ENCODE measurements around the gene CCDC83.
"Not testable (repeated sequence)": the region's sequence is repeated elsewhere in the genome, so short reads cannot be mapped to it uniquely, and the experiment has no call there.

CCDC83 gene

GRCh38 chr11:85889676-85890579 lies 34.7 kb downstream of the CCDC83 start:
- no peak for DNase-seq

DNA sequence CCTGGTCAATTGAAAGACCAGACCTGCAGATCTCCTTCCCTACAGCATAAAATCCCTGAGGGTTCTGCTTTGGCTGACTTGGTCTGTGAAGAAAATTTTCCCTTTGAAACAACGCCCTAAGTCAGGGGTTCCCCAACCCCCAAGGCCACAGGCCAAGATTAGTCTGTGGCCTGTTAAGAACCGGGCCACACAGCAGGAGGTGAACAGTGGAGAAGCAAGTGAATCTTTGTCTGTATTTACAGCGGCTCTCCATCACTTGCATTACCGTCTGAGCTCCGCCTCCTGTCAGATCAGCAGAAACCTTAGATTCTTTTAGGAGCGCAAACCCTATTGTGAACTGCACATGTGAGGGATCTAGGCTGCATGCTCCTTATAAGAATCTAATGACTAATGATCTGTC lies 38.2 kb downstream of the CCDC83 start:
- no peak for DNase-seq

GRCh38 chr11:85896876-85897275 lies 41.7 kb downstream of the CCDC83 start:
- DNase-seq = no peak

GRCh38 chr11:85898456-85898855 lies 43.3 kb downstream of the CCDC83 start:
- no peak for DNase-seq

DNA sequence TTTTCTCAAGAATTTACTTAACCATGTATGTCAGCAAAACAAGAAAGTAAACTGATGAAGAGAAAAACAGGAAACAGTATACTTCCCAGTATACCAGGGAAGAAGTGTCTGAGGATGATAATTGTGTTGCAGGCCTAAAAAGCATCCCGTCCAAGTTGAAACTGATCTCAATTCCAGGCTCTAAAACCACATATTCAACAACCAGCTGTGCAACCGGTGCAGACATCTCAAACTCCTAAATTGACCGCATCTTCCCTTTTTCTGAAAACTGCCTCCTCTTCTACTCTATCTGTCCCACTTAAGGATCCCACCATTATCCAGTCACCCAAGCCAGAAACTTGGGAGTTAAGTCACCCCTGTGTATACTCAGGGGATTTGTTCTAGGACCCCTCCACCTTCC lies 47.2 kb downstream of the CCDC83 start:
- DNase-seq = no peak

GRCh38 chr11:85903406-85903805 lies 48.2 kb downstream of the CCDC83 start:
- DNase-seq = no peak

DNA sequence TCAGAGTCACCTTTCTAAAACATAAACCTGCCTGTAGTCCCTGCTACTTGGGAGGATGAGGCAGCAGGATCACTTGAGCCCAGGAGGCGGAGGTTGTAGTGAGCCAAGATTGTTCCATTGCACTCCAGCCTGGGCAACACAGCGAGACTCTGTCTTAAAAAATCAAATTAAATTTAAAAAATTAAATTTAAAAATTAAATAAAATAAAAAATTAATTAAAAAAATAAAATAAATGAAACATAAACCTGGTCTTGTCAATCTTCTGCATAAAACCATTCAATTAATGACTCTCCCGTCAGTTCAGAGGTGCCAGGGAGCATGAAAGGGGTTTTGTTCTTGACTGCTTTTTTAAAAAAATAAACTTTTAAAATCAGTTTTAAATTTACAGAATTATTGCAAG lies 48.6 kb downstream of the CCDC83 start:
- DNase-seq = no peak

DNA sequence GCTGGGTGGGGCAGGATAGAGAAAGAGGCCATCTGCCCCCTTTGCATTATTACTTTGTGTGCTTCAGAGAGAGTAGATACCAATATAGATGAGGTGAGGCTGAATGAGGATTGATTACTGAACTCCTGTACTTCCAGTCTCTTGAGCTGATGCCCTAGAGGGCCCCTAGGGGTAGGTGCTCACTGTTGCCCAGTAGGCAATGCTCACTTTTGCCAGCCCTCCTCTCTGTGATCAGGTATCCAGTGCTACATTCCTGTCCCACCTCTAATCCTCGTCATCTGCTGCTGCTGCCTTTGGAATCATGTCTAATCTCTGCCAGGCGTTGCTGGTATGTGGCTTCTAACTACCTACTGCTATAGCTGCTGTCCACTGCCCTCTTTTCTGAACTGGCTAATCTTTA lies 57.2 kb downstream of the CCDC83 start:
- DNase-seq = no peak

DNA sequence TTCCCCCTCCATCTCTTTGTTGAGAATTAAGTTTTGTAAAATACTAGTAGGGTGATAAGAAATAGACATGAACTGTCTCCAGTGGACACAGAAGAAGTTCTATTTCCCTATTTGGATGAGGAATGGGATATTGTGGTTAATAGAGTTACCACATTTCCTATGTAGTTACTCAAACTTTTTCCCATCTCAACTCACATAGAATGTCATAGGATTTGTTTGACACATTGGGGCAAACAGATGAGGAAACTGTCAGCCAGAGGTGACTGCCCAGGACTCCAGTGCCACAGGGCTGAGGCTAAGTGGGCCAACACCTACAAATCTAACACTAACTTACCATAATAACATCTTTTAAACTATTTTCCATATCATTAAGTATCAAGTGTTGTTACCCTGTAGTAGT lies 58.3 kb downstream of the CCDC83 start:
- DNase-seq = no peak

GRCh38 chr11:85914425-85914824 lies 59.2 kb downstream of the CCDC83 start:
- DNase-seq = no peak

GRCh38 chr11:85918910-85919794 lies 64.0 kb downstream of the CCDC83 start:
- DNase-seq = no peak

GRCh38 chr11:85922367-85922766 lies 67.2 kb downstream of the CCDC83 start:
- no peak for DNase-seq

DNA sequence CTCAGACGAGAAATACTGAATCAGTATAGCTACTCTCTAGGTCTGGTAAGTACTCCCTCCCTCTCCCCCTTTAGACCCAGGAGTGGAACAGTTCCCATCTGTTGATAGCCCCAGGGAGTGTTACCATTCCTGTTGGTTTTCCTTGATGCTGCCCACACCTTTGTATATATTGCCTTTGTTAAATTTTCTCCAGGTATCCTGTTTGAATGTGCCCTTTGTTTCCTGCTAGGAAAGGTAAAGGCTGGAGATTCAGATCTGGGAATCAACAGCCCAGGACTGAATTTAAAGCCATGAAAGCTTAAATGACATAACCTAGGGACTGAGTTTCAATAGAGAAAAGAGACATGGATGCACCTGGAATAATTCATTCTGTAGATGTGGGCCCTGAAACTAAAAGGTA lies 68.3 kb downstream of the CCDC83 start:
- DNase-seq = no peak

- DNase-seq = not testable (repeated sequence)
Observed at GRCh38 chr11:85926653-85927214, 71.6 kb downstream of the CCDC83 start.

- no peak for DNase-seq
Observed at GRCh38 chr11:85930879-85931366, 75.7 kb downstream of the CCDC83 start.

DNA sequence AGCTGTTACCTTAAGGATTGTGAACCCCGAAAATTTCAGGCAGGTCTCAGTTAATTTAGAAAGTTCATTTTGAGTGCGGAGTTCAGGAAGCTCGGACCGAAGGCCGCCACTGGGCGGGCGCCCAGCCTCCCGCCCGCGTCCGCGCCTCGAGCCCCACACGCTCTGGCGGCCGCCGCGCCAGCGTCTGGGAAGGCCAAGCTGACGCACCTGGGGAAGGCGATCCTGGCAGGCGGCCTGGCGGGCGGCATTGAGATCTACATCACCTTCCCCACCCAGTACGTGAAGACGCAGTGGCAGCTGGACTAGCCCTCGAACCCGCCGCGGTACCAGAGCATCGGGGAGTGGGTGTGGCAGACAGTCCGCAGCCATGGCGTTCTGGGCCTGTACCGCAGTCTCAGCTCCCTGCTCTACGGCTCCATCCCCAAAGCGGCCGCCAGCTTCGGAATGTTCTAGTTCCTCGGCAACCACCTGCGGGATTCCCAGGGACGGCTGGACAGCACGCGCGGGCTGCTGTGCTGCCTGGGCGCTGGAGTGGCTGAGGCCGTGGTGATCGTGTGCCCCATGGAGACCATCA lies 79.5 kb downstream of the CCDC83 start:
- no peak for DNase-seq

- no peak for DNase-seq
Observed at GRCh38 chr11:85935751-85936150, 80.6 kb downstream of the CCDC83 start.

DNA sequence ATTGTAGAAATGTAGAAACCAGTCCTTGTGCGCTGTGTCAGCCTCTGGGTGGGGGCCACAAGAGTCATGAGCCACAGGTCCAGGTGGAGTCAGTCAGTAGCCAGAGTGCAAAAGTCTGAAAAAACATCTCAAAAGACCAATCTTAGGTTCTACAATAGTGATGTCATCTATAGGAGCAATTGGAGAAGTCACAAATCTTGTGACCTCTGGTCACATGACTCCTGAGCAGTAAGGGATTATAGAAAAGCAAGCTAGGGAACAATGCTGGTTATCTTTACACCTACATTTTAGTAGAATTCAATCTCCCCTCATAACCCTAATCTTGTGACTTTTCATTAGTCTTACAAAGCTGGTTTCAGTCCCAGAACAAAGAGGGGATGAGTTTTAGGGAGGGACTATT lies 82.7 kb downstream of the CCDC83 start:
- DNase-seq = no peak

- no peak for DNase-seq
Observed at GRCh38 chr11:85939099-85940015, 84.2 kb downstream of the CCDC83 start.

GRCh38 chr11:85941380-85941973 lies 86.3 kb downstream of the CCDC83 start:
- peak in 1 of 2 donors; percentile 49 for DNase-seq

DNA sequence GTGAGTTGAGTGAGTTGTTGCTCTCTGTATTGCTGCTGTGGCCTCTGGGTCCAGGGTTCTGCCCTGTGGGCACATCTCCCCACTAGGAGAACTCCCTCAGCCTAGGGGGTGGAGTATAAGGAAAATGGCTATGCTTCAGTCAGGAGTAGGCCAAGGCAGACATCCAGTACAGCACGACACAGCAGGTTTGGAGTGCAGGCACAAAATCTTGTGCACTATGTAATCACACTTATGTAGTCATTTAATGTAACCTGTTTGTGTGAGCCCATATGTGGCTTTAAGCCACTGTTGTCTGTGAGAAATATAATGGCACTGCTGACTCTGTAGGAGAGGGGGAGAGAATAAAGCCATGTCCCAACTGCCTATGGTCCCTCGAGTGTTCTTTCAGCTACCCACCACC lies 90.1 kb downstream of the CCDC83 start:
- no peak for DNase-seq
